ENCODE measurements around the gene LCE2A. TPM values are rescaled to one million over a fixed set of nuclear protein-coding genes. Genes with fewer than 3 reads are reported as not detected.

The LCE2A gene
- total and polyA plus RNA-seq, 2 of the 8 experiments (the other 6 are each of a cell fraction or from before 2014, with no cell fraction given): not detected

- TF ChIP-seq CHD7 (IDR thresholded peaks at IDR 0.05; ENCODE audit: insufficient replicate concordance, low read length) (no peak), ZNF274 (IDR thresholded peaks at IDR 0.05; ENCODE audit: borderline replicate concordance, extremely low read depth, low read length) (no peak), SP2 (IDR thresholded peaks at IDR 0.05; ENCODE audit: low read length) (no peak), KDM5A (IDR thresholded peaks at IDR 0.05; ENCODE audit: low read length) (no peak), CEBPB (IDR thresholded peaks at IDR 0.05; ENCODE audit: low read depth, low read length) (no peak), SAP30 (IDR thresholded peaks at IDR 0.05; ENCODE audit: insufficient read depth, insufficient replicate concordance, low read length) (no peak), CTCF (IDR thresholded peaks at IDR 0.05; ENCODE audit: control extremely low read depth in 1 of 3, insufficient read depth in 1 of 3, low read depth in 1 of 3, low read length in 3 of 3) (no peak), EGR1 (IDR thresholded peaks at IDR 0.05; ENCODE audit: borderline replicate concordance, low read depth, low read length) (no peak), EP300 (IDR thresholded peaks at IDR 0.05; ENCODE audit: borderline replicate concordance in 1 of 2, low read depth in 2 of 2, low read length in 2 of 2) (no peak)
Observed at GRCh38 chr1:152737997-152738396, 39.9 kb downstream of the LCE2A start (continued).

Data from H1 (cell line).